HL-60/S4 treated with phorbol 12-myristate 13-acetate at 8.2 ng/mL for 4 days and 3 days (cell line): ENCODE results near the gene KIAA1671.

Experiments used
- in situ Hi-C: fragments of 300-500 bp; cut with MboI; formaldehyde crosslinking; loops from 2 replicates; pipeline ENCODE4 v1.15.0; 2022; ENCODE audit warnings: low sequenced_read_pairs

Gene KIAA1671

DNA sequence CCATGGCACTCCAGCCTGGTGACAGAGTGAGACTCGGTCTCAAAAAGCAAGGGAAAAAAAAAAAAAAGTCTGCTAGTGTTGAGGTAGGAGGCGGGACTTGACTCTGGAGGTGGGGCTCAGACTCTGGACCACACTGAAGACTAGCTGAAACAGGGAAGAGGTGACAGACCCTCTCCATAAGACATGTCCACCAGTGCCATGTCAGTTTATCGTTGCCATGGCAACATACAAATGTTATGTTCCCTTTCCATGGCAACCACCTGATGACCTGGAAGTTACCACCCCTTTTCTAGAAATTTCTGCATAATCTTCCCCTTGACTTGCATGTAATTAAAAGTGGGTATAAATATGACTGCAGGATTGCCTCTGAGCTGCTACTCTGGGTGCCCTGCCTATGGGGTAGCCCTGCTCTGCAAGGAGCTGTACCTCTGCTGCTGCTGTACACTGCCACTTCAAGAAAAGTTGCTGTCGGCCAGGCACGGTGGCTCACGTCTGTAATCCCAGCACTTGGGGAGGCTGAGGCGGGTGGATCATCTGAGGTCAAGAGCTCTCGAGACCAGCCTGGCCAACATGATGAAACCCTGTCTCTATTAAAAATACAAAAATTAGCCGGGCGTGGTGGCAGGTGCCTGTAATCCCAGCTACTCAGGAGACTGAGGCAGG, 55.1 kb downstream of the KIAA1671 start:
- in situ Hi-C loops: no loop called here

GRCh38 chr22:25008666-25009065, 56.1 kb downstream of the KIAA1671 start:
- in situ Hi-C loops: no loop called here

GRCh38 chr22:25012741-25013143, 60.2 kb downstream of the KIAA1671 start:
- in situ Hi-C loops: no loop called here

- in situ Hi-C loops: no loop called here
Measured at GRCh38 chr22:25013607-25014006, 61.1 kb downstream of the KIAA1671 start.

DNA sequence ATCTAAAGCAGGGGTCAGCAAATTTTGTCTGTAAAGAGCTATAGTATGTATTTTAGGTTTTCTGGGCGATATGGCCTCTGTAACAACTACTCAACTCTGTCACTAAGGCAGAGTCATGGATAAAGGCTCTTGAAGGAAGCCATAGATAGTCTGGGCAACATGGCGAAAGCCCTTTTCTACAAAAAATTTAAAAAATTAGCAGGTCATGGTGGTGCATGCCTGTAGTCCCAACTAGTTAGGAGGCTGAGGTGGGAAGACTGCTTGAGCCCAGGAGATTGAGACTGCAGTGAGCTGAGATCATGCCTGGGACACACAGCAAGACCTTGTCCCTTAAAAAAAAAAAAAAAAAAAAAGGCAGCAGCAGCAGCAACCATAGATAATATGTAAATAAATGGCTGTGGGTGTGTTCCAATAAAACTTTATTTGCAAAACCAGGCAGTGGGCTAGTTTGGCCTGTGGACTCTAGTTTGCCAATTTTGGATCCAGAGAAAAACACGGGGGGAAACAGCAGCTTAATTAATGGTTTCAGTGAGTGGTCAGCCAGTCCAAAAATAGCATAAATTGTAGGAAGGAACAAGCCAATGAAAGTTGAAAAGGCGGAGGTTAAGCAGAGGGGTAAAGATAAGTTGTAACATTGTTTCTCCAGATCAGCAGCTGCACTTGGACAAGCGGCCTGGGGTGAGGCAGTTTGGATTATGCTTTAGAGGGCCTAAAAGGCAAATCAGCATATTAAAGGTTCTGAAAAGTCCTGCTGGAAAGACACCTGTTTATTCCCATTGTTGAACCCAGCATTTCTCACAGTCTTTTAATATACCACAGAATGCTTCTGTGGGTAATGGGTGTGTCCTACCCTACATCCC, 62.6 kb downstream of the KIAA1671 start:
- in situ Hi-C loops: no loop called here

DNA sequence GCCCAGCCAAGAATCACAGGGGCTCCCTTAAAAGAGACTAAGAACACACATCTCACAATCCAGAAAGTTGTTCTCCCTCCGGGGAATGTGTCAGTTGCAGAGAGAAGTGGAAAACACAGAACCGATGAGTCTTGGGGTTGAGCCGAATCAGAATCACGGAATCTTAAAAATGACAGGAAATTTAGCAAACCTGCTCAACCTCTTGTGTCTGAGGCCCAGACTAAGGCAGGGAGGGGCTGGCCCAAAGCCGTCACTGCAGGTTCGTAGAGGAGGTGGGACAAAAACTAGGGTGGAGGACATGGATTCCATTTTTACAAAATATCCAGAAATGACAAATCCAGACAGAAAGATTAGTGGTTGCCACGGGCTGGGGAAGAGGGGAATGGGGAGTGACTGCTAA, 63.8 kb downstream of the KIAA1671 start:
- in situ Hi-C loops: no loop called here

- in situ Hi-C loops: no loop called here
Measured at GRCh38 chr22:25018009-25018408, 65.5 kb downstream of the KIAA1671 start.

DNA sequence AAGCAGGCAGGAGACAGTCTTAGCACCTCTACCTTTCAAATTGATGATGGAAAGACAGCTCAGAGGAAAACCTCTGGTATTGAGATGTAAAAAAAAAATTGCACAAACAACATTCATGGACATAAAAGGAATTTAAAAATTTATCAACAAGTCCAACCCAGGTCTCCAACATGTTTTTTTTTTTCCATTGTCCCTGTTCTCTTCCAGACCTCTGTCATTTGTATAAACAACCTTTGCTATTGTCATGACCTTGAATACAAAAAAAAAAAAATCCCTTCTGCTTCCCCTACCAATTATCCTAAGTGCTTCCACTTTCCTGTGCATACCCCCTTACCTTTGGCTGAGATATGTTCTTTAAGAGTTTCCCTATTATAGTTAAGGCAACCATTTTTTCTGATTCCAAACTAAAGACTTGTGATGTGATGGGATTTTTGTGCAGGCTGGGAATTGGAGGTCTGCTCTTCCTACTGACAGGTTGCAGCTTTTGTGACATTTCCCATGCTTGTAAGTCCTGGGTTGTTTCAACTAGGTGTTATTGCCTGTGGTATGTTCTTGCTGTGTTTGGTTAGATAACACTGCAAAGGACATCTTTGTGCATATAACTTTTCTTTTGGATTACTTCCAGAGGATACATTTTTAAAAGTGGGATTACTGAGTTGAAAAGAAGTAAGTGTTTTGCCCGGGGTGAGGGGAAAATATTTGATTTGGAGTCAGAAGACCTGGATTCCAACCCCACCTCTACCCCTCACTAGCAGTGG, 67.1 kb downstream of the KIAA1671 start:
- in situ Hi-C loops: no loop called here

- in situ Hi-C loops: no loop called here
Measured at GRCh38 chr22:25021409-25021808, 68.9 kb downstream of the KIAA1671 start.

- in situ Hi-C loops: no loop called here
Measured at GRCh38 chr22:25021976-25022711, 69.6 kb downstream of the KIAA1671 start.

- in situ Hi-C loops: no loop called here
Measured at GRCh38 chr22:25023879-25024278, 71.4 kb downstream of the KIAA1671 start.

DNA sequence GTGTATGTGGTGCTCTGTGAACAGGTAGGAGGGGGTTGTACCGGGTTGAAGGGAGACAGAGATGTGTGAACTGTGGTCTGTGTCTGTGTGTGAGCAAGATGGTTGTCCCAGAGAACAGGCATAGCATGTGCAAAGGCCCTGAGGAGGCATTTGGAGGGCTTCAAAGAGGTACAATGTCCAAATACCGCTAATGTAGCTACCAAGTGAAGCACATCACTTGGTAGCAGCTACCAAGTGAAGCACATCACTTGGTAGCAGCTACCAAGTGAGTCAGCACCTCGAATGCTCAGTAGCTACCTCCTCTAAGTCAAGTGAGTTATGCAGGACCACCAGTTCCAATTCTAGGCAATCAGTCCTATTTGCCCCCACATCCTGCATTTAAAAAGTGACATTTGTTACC, 72.4 kb downstream of the KIAA1671 start:
- in situ Hi-C loops: no loop called here

DNA sequence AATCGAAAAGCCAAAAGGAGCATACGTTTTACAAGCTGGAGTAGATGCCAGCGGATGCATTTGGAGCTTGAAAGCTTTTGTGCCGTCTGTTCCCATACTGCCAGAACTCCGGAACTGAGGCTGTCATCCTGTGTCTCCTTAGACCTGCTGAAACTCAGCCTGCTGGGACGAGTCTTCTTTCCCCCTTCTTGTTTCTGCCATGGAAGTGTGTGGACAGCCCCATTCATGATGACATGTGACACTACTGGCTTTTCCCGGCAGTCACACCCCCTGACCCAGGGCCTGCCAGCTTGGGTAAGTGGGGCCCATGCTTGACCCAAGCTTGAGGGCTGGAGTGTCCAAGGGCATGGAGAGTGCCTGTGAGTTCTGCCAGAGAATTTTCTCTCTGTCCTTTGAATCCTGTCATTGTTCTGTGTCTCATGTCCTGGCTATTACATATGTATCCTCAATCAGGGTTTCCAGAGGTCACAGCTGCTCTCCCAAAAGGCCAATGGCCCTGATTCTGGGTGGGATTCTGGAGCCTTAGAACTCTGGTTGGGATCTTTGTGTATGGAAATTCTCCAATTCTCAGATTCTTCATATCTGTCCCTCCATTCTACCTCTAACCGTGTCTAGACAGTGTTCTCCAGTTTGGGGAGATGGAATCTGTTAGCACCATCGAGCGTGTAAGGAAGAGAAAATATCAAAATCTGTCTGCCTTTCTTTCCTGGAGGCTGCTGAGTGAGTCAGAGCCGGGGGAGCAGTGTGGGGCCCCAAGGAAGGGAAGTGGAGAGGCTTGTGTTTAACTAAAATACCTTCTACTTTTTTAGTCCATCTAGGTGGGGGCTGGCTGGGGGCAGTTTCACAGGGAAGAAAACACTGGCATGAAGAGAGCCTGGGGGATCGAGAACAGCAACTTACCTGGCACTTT, 73.2 kb downstream of the KIAA1671 start:
- in situ Hi-C loops: no loop called here

DNA sequence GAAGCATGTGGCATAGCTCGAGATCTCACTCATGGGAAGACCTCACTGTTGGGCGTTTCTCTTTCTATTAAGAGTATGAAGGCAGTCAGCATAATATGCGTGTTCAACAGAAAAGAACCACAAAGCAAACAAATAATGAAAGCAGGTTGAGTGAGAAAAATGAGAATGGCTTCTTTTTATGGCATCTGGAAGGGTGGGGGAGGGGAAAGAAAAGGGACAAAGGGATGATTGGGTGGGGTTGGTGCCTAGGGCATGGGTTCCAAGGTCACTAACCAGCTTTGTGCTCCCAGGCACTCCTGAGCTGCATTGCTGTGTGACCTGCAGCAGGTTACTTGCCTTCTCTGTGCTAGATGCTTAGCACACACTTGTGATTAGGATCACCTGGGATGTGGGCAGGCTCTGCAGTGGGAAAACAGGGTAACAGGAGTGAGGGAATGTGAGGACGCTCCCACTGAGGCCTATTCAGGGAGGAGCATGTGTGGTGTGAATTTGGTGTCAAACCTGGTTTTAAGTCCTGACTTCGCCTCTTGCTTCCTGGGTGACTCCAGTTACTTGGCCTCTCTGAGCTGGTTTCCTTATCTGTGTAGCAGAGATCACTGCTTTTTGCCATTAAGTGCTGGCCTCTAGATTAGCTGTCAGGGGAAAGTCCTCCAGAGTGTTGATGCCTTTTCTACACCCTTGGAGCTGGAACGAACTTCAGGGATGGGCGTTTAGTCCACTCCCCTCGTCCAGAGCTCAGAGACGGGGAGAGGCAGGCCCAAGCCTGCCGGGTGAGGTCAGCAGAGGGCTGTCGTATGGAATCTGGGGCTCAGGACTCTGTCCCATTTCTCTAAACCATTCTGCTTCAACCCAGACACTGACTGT, 74.8 kb downstream of the KIAA1671 start:
- in situ Hi-C loops: no loop called here

- in situ Hi-C loops: no loop called here
Measured at GRCh38 chr22:25027959-25028840, 75.7 kb downstream of the KIAA1671 start.

GRCh38 chr22:25028841-25029141, 76.3 kb downstream of the KIAA1671 start:
- in situ Hi-C loops: no loop called here

DNA sequence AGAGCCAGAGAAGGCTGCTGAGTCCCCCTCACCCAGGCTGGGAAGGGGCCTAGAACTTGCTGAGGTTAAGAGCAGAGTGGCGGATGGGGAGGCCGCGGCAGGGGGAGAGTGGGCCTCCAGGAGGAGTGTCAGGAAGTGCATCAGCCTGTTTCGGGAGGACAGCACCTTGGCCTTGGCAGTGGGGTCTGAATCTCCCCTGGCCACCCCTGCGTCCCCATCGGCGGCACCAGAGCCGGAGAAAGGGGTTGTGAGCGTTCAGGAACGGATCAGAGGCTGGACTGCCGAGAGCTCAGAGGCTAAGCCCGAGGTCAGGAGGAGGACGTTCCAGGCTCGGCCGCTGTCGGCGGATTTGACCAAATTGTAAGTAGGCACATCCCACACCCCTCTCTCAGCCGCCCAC, 76.7 kb downstream of the KIAA1671 start:
- in situ Hi-C loops: no loop called here

DNA sequence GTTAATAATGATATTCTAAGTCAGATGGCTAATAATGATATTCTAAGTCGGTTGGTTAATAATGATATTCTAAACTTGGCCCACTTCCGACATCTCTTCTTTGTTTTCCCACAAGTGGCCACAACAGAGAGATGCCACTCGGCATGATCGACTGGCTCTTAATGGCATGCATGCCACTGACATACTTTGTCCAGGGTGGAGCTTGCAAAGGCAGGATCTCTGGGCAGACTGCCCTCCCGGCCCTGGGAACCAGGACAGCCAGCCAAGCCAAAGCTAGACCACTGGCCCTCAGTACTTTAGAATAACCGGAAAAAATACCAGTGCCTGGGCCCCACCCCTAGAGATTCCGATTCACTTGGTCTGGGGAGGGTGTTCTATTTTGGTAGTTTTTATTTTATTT, 78.1 kb downstream of the KIAA1671 start:
- in situ Hi-C loops: no loop called here
